ENCODE measurements around the gene ZNF79. TPM values are rescaled to one million over a fixed set of nuclear protein-coding genes. Genes with fewer than 3 reads are reported as not detected.

ZNF79 gene
- 2.5 and 4.3 TPM in 2 replicates for total RNA-seq

DNA sequence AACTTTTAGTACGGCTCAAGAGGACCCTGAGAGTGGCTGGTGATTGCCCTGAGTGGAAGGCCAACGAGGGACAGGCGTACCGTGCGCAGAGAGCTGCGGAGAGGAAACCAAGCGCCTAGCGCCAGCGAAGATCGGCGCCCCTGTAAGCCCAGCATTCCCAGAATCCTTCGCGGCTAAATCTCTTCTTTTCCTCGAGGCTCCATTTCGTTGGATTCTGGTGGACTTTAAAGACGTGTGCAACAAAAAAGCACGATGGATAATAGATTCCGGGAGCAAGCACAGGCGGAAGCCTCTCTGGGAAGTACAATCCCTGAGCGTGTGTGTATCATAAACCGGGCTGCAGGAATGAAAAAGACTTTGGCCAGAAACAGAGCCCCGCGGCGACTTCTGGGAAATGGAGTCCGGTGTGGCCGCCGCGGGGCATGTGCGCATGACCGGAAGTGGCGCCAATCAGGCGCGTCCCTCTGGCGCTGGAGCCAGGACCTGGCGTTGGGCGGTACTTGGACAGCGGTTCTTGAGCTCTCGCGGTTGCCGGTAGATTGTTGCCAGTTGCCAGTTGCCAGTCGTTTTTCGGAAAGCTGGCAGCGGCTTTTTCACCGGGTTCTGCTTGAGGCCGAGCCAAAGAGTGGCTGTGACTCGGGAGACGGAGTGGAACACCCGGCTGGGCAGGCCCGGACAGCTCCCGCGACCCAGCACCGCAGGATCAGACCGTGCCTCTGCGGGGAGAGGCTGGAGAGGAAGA lies at the start of gene ZNF79:
TSS of gene ZNF79 (plus strand) at position 449 of the 742 bp plus-strand sequence. CDS start 406 bp downstream, outside the sequence.

DNA sequence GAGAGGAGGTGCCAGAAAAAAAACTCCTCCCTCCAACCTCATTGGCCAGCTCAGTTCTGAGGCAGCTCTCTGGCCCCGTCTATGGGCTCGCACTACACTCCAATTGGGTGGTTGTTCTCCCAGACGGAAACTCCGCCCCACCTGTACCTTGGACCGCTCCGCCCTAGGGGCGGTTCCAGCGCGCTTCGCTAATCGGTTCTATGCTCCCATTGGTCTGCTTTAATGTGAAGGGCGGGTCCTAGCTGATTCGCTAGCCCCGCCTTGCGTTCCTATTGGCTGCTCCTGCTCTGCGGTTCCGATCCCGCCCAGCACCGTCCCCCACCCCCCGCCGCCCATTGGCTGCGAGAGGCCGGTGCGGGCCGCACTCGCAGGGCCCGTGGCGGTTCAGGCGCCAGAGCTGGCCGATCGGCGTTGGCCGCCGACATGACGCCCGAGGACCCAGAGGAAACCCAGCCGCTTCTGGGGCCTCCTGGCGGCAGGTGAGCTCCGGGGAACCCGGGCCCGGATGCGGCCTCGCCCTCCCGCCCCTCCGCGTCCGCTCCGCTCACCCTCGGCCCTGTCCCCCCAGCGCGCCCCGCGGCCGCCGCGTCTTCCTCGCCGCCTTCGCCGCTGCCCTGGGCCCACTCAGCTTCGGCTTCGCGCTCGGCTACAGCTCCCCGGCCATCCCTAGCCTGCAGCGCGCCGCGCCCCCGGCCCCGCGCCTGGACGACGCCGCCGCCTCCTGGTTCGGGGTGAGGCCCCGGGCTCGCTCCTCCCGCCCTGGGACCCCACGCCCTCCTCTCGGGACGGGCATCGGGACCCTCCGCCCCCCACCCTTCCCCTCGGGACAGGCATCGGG lies 27.2 kb upstream of the ZNF79 start, which contains the start of gene SLC2A8:
TSS of gene SLC2A8 (plus strand) at position 362 of the 838 bp plus-strand sequence. CDS start at position 424, 62 bp downstream.

DNA sequence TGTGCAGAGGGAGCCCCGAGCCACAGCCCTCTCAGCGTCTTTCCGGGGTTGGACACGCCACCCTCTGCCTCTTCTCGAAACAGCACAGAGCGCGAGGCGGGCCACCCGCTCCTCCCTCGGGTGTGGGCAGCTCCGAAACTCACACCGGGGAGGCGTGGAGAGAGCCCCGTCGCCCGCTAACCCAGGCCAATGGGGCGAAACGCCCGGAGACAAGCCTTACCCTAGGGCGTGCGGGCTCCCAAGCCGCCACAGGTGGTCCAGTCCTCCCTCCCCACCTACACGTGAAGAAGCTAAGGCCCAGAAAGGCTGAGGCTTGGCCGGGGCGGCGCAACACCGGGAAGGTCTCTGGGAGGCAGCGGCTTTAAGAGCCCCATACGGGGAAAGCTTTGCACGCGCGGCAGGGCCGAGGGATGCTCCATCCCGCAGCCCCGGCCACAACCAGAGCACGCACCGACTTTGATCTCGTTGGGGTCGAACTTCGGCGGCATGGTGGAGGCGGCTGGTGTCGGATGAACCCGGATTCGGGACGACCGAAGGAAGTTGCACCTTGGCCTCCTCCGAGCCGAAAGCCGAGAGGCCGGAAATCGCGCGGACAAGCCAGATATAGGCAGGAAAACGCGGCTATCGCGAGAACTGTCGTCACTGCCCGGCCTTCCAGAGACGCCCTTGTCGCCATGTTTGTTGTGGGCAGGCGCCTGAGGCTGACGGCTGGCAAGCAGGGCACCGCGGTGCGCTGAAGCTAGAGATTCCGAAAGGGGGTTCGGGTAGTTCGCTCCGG lies 26.8 kb downstream of the ZNF79 start, which contains the start of the genes LRSAM1 and RPL12:
TSS of gene LRSAM1 (plus strand) at position 681 of the 778 bp plus-strand sequence. CDS start 3,018 bp downstream, outside the sequence.
TSS of gene RPL12 (minus strand) at position 577 of the 778 bp plus-strand sequence. CDS start at position 488, 89 bp downstream.

Other genes with a start within 250 kb of the ZNF79 start
- gene GARNL3, start 159.6 kb upstream of the ZNF79 start, total RNA-seq = 0.58 and 1.4 TPM in 2 replicates
- gene SLC2A8, start 27.2 kb upstream of the ZNF79 start, total RNA-seq = 0.43 and 10.0 TPM in 2 replicates
- 2,910 and 3,703 TPM in 2 replicates for gene RPL12, start 27.0 kb downstream of the ZNF79 start, total RNA-seq
- gene LRSAM1, start 27.1 kb downstream of the ZNF79 start, total RNA-seq = 9.2 and 10.7 TPM in 2 replicates
- gene STXBP1, start 187.9 kb downstream of the ZNF79 start, total RNA-seq = 20.5 and 31.7 TPM in 2 replicates